Parathyroid adenoma (tissue), 2 donors: ENCODE data around the gene CCDC194.

Experiments
- H2AFZ ChIP-seq: fragments of 300-600 bp; sonication (generic); one replicate; pipeline ENCODE4 v1.7.0; 2017; ENCODE audit warnings: antibody characterized with exemption, mild to moderate bottlenecking
- H3K27ac ChIP-seq: fragments of 300-600 bp; sonication (generic); one replicate; pipeline ENCODE4 v1.7.0; 2017
- H3K27me3 ChIP-seq: fragments of 300-600 bp; sonication (generic); one replicate; pipeline ENCODE4 v1.7.0; 2017; ENCODE audit warnings: low read length; ENCODE audit not compliant: control insufficient read depth, insufficient read depth
- H3K36me3 ChIP-seq: fragments of 300-600 bp; sonication (generic); one replicate; pipeline ENCODE4 v1.7.0; 2017; ENCODE audit warnings: low read length; ENCODE audit not compliant: control insufficient read depth, insufficient read depth
- H3K4me1 ChIP-seq: fragments of 300-600 bp; sonication (generic); one replicate; pipeline ENCODE4 v1.7.0; 2017; ENCODE audit warnings: control low read depth
- H3K4me2 ChIP-seq: fragments of 300-600 bp; sonication (generic); one replicate; pipeline ENCODE4 v1.7.0; 2017; ENCODE audit warnings: low read length
- H3K4me3 ChIP-seq: fragments of 300-600 bp; sonication (generic); one replicate; pipeline ENCODE4 v1.7.0; 2017; ENCODE audit warnings: low read depth, low read length
- H3K79me2 ChIP-seq: fragments of 300-600 bp; sonication (generic); one replicate; pipeline ENCODE4 v1.7.0; 2017; ENCODE audit warnings: control low read depth
- H3K9ac ChIP-seq: fragments of 300-600 bp; sonication (generic); one replicate; pipeline ENCODE4 v1.7.0; 2017; ENCODE audit warnings: mild to moderate bottlenecking
- H3K9me3 ChIP-seq: fragments of 300-600 bp; sonication (generic); one replicate; pipeline ENCODE4 v1.7.0; 2017; ENCODE audit warnings: low read length; ENCODE audit not compliant: control insufficient read depth
- TF ChIP-seq, protein P1 (sequence below): fragments of 300-600 bp; sonication (generic); IDR thresholded peaks from one replicate; pipeline ENCODE4 v1.7.0; 2017; ENCODE audit warnings: antibody characterized with exemption, mild to moderate bottlenecking
- donor health status: primary hyperparathyroidism.

CCDC194 gene

DNA sequence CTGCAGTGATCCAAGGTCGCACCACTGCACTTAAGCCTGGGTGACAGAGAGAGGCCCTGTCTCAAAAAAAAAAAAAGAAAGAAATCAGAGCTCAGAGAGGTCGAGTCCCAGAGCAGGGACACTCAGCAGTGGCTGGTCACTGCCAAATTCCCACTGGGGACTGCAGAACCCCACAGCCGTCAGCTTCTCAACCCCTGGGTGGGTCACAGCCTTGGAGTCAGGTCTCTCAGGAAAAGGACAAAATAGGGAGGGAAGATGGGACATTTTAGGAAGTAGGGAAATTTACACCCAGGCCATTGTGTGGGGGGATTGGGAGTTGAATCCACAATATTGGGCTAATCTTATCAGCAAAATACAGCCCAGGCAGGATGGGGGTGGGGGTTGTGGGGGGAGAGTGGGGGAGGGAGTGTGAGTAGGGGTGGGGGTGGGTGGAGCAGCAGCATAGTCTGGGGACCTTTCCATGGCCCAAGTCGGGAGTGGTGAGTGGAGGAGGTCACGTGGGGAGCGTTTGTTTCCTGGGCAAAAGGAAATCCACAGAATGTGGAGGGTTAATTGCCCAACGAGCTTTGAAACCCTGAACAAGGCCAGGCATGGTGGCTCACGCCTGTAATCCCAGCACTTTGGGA, 5.0 kb upstream of the CCDC194 start:
- H3K36me3 ChIP-seq = no peaks in the 10 kb centered on the region
- no peaks in the 10 kb centered on the region for H3K79me2 ChIP-seq
- H3K4me3 ChIP-seq = no peak overlapping the region

DNA sequence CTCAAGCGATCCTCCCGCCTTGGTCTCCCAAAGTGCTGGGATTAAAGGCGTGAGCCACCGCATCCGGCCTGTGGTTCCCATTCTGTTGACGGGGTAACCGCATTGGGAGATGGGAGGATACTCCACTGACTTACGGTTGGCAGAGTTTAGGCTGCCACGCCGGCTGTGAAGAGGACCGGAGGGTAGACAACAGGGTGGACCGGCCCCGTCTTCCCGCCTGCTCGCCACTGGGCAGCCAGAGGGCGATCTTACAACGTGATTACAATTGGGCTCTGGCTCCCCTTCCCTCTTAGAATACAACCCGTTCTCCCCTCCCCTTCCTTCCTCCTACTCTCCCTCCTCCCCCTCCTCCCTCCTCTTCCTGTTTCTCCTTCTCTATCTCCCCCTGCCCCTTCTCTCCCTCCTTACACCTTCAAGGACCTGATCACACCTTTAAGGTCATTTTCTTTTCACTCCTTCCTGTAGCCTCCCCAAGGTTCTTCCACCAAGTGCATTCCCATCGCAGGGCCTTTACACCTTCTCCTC, 957 bp upstream of the CCDC194 start:
- no peak overlapping the region for H3K4me3 ChIP-seq
- no peak overlapping the region for H3K27ac ChIP-seq
- H2AFZ ChIP-seq = no peak overlapping the region
- H3K4me2 ChIP-seq = no peak overlapping the region
- H3K27me3 ChIP-seq = no peaks in the 10 kb centered on the region
- no peaks in the 10 kb centered on the region for H3K36me3 ChIP-seq
- peaks cover 6% of the 10 kb centered on the region for H3K4me1 ChIP-seq
- no peaks in the 10 kb centered on the region for H3K79me2 ChIP-seq
- H3K9me3 ChIP-seq = no peaks in the 10 kb centered on the region
- H3K9ac ChIP-seq = no peak overlapping the region
- TF ChIP-seq, protein P1, sequence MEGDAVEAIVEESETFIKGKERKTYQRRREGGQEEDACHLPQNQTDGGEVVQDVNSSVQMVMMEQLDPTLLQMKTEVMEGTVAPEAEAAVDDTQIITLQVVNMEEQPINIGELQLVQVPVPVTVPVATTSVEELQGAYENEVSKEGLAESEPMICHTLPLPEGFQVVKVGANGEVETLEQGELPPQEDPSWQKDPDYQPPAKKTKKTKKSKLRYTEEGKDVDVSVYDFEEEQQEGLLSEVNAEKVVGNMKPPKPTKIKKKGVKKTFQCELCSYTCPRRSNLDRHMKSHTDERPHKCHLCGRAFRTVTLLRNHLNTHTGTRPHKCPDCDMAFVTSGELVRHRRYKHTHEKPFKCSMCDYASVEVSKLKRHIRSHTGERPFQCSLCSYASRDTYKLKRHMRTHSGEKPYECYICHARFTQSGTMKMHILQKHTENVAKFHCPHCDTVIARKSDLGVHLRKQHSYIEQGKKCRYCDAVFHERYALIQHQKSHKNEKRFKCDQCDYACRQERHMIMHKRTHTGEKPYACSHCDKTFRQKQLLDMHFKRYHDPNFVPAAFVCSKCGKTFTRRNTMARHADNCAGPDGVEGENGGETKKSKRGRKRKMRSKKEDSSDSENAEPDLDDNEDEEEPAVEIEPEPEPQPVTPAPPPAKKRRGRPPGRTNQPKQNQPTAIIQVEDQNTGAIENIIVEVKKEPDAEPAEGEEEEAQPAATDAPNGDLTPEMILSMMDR = peak; percentile 39

More for the DNA sequence above, 5.0 kb upstream of the CCDC194 start:
- no peak overlapping the region for H2AFZ ChIP-seq
- no peak overlapping the region for H3K27ac ChIP-seq
- no peaks in the 10 kb centered on the region for H3K9me3 ChIP-seq
- no peaks in the 10 kb centered on the region for H3K27me3 ChIP-seq
- TF ChIP-seq, protein P1 = no peak
- H3K4me2 ChIP-seq = no peak overlapping the region
- no peak overlapping the region for H3K9ac ChIP-seq
- no peaks in the 10 kb centered on the region for H3K4me1 ChIP-seq

DNA sequence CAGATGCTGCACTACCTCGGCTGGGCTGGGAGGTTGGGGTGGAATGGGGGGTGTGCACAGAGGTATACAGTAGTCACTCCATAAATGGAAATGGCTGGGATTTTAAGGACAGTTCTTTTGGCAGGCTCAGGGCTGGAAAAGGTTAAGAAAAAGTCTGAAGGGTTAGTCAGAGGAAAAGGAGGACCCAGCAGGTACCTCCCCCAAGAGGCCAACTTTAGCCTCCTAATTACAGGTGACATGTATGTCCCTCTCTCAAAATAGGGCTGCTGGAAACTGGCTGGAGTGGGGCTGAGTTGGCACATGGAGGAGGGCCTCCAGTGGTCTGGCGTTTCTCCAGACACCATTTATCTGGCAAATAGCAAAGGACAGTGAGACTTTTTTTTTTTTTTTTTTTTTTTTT, 994 bp downstream of the CCDC194 start:
- TF ChIP-seq, protein P1 = no peak
- no peak overlapping the region for H3K27ac ChIP-seq
- H2AFZ ChIP-seq = no peak overlapping the region

DNA sequence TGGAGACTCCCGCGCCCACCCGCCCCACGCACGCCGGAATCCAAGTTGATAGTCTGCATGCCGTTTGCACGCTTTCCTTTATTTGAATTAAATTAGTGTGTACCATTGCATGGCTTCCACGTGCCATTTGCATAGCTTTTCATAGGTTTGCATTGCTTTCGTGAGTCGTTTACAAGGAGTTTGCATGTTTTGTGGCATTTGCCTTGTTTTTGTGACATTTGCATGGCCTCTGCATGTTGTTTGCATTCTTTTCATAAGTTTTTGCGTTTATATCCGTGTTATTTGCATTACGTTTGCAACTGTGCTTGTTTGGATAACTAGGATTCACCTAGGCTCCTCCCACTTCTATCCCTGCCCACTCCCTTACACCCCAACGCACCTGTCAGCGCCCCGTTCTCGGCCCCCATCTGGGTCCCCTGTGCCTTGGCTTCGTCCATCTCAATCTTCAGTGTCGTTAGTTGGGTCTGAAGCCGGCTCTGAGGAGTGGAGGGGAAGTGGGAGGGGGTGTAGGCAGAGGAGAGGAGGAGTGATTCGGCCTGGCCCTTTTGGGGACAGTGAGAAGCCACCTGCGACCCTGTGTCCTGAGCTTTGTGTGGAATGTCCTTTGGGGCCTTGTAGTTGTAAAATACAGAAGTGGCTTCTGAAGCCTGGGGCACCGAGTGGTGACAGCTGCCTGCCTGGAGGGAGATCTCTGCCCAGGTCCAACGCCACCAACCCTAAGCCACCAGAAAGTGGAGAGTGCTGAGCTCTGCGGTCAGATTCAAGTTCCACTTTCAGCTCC, 2.4 kb downstream of the CCDC194 start:
- no peaks in the 10 kb centered on the region for H3K36me3 ChIP-seq
- H3K79me2 ChIP-seq = no peaks in the 10 kb centered on the region
- H3K27ac ChIP-seq = no peak overlapping the region
- peak overlapping the region; percentile 86 for H2AFZ ChIP-seq
- H3K4me2 ChIP-seq = peak overlapping the region; percentile 94
- H3K4me1 ChIP-seq = peaks cover 6% of the 10 kb centered on the region
- TF ChIP-seq, protein P1 = no peak
- no peaks in the 10 kb centered on the region for H3K27me3 ChIP-seq
- H3K9me3 ChIP-seq = no peaks in the 10 kb centered on the region
- H3K4me3 ChIP-seq = no peak overlapping the region
- H3K9ac ChIP-seq = no peak overlapping the region

More for the DNA sequence above, 994 bp downstream of the CCDC194 start:
- peaks cover 6% of the 10 kb centered on the region for H3K4me1 ChIP-seq
- H3K27me3 ChIP-seq = no peaks in the 10 kb centered on the region
- H3K4me3 ChIP-seq = no peak overlapping the region
- no peak overlapping the region for H3K4me2 ChIP-seq
- no peak overlapping the region for H3K9ac ChIP-seq
- H3K79me2 ChIP-seq = no peaks in the 10 kb centered on the region
- no peaks in the 10 kb centered on the region for H3K9me3 ChIP-seq
- no peaks in the 10 kb centered on the region for H3K36me3 ChIP-seq
